ENCODE measurements around the gene TRIM47. TPM values are rescaled to one million over a fixed set of nuclear protein-coding genes. Genes with fewer than 3 reads are reported as not detected.

TRIM47 gene
- total and polyA plus RNA-seq, 2 experiments from 2014 or later, result 7.2 to 9.9 TPM

GRCh38 chr17:75898065-75898464, 19.7 kb upstream of the TRIM47 start (continued):
- TF ChIP-seq ZNF462 (CRISPR knock-in tag; IDR thresholded peaks at IDR 0.05) (no peak), REST (IDR thresholded peaks at IDR 0.05; ENCODE audit: unreplicated experiment) (no peak), EZH2 (IDR thresholded peaks at IDR 0.05; ENCODE audit: low read depth, unreplicated experiment) (no peak), ETS1 (IDR thresholded peaks at IDR 0.05) (no peak), ZNF331 (CRISPR knock-in tag; IDR thresholded peaks at IDR 0.05; ENCODE audit: low read depth) (no peak)

All from GM23338 (cell line).